Nephron (organoid): ENCODE data around the gene THADA.

Source experiments
- H3K27ac Mint-ChIP-seq, 3 experiments: 2 replicates each; pipeline ENCODE4 v1.8.0; 2020; ENCODE audit warnings: mixed read lengths in 3 of 3, mild to moderate bottlenecking in 2 of 3, moderate library complexity in 1 of 3
- H3K27me3 Mint-ChIP-seq: 2 replicates; pipeline ENCODE4 v1.8.0; 2021; ENCODE audit warnings: low read depth, mild to moderate bottlenecking, moderate library complexity, mixed read lengths
- H3K36me3 Mint-ChIP-seq: 2 replicates; pipeline ENCODE4 v1.8.0; 2020; ENCODE audit warnings: low read depth, mixed read lengths
- H3K4me1 Mint-ChIP-seq: 2 replicates; pipeline ENCODE4 v1.8.0; 2020; ENCODE audit warnings: mixed read lengths
- H3K4me3 Mint-ChIP-seq, 3 experiments: 2 replicates each; pipeline ENCODE4 v1.8.0; 2020; ENCODE audit warnings: mild to moderate bottlenecking in 3 of 3, mixed read lengths in 3 of 3, moderate library complexity in 2 of 3
- H3K9me3 Mint-ChIP-seq: 2 replicates; pipeline ENCODE4 v1.8.0; 2020; ENCODE audit warnings: mixed read lengths
- CTCF ChIP-seq, 3 experiments: fragments of 200-600 bp; sonication (generic); IDR thresholded peaks; one replicate each; pipeline ENCODE4 v1.5.0; 2021; ENCODE audit warnings: antibody characterized with exemption in 3 of 3; ENCODE audit not compliant: unreplicated experiment in 3 of 3

THADA gene

GRCh38 chr2:43332653-43333052, 263.2 kb downstream of the THADA start:
- H3K4me3 Mint-ChIP-seq: peak overlapping the region in 2 of 3 experiments; percentile 36 to 49
- no peak for TF ChIP-seq CTCF (IDR thresholded peaks at IDR 0.05; ENCODE audit: unreplicated experiment in 3 of 3)
- H3K9me3 Mint-ChIP-seq: no peaks in the 10 kb centered on the region
- no peaks in the 10 kb centered on the region for H3K36me3 Mint-ChIP-seq
- peaks cover 80% of the 10 kb centered on the region for H3K4me1 Mint-ChIP-seq
- H3K27me3 Mint-ChIP-seq: no peaks in the 10 kb centered on the region
- H3K27ac Mint-ChIP-seq: peak overlapping the region; percentile 80 to 97 (median 92)

- H3K27ac Mint-ChIP-seq: peak overlapping the region; percentile 49 to 94 (median 80)
- H3K4me1 Mint-ChIP-seq: peaks cover 77% of the 10 kb centered on the region
- no peaks in the 10 kb centered on the region for H3K36me3 Mint-ChIP-seq
- no peak for TF ChIP-seq CTCF (IDR thresholded peaks at IDR 0.05; ENCODE audit: unreplicated experiment in 3 of 3)
- H3K27me3 Mint-ChIP-seq: no peaks in the 10 kb centered on the region
- peak overlapping the region in 1 of 3 experiments; percentile 2 for H3K4me3 Mint-ChIP-seq
- H3K9me3 Mint-ChIP-seq: no peaks in the 10 kb centered on the region
Observed at GRCh38 chr2:43331422-43331821, 264.4 kb downstream of the THADA start.

- H3K27ac Mint-ChIP-seq: peak overlapping the region; percentile 50 to 80 (median 73)
- peaks cover 85% of the 10 kb centered on the region for H3K4me1 Mint-ChIP-seq
- H3K27me3 Mint-ChIP-seq: no peaks in the 10 kb centered on the region
- no peaks in the 10 kb centered on the region for H3K9me3 Mint-ChIP-seq
- H3K36me3 Mint-ChIP-seq: peaks cover 8% of the 10 kb centered on the region
- no peak for TF ChIP-seq CTCF (IDR thresholded peaks at IDR 0.05; ENCODE audit: unreplicated experiment in 3 of 3)
- H3K4me3 Mint-ChIP-seq: no peak overlapping the region
Observed at GRCh38 chr2:43329637-43330036, 266.2 kb downstream of the THADA start.

- H3K9me3 Mint-ChIP-seq: no peaks in the 10 kb centered on the region
- TF ChIP-seq CTCF (IDR thresholded peaks at IDR 0.05; ENCODE audit: unreplicated experiment in 3 of 3): no peak
- H3K27ac Mint-ChIP-seq: peak overlapping the region; percentile 40 to 84 (median 80)
- no peak overlapping the region for H3K4me3 Mint-ChIP-seq
- H3K36me3 Mint-ChIP-seq: peaks cover 8% of the 10 kb centered on the region
- no peaks in the 10 kb centered on the region for H3K27me3 Mint-ChIP-seq
- peaks cover 89% of the 10 kb centered on the region for H3K4me1 Mint-ChIP-seq
Observed at GRCh38 chr2:43328832-43329231, 267.0 kb downstream of the THADA start.

- H3K9me3 Mint-ChIP-seq: no peaks in the 10 kb centered on the region
- peaks cover 12% of the 10 kb centered on the region for H3K36me3 Mint-ChIP-seq
- H3K4me3 Mint-ChIP-seq: no peak overlapping the region
- peaks cover 88% of the 10 kb centered on the region for H3K4me1 Mint-ChIP-seq
- no peak for TF ChIP-seq CTCF (IDR thresholded peaks at IDR 0.05; ENCODE audit: unreplicated experiment in 3 of 3)
- peak overlapping the region; percentile 15 to 80 (median 48) for H3K27ac Mint-ChIP-seq
- no peaks in the 10 kb centered on the region for H3K27me3 Mint-ChIP-seq
Observed at GRCh38 chr2:43328133-43328532, 267.7 kb downstream of the THADA start.

GRCh38 chr2:43327119-43327518, 268.7 kb downstream of the THADA start:
- no peak for TF ChIP-seq CTCF (IDR thresholded peaks at IDR 0.05; ENCODE audit: unreplicated experiment in 3 of 3)
- H3K4me1 Mint-ChIP-seq: peaks cover 78% of the 10 kb centered on the region
- peak overlapping the region in 1 of 3 experiments; percentile 9 for H3K4me3 Mint-ChIP-seq
- H3K36me3 Mint-ChIP-seq: peaks cover 12% of the 10 kb centered on the region
- H3K9me3 Mint-ChIP-seq: no peaks in the 10 kb centered on the region
- no peaks in the 10 kb centered on the region for H3K27me3 Mint-ChIP-seq
- H3K27ac Mint-ChIP-seq: peak overlapping the region; percentile 71 to 84 (median 80)
